WI38 (cell line): ENCODE data around the gene ICOS.

ENCODE experiments used
- H3K4me3 ChIP-seq: 2 replicates; pipeline ENCODE4 v1.5.1; 2011; ENCODE audit warnings: low read depth, mild to moderate bottlenecking, control low read depth, low read length
- TF ChIP-seq, protein P1 (sequence below): IDR thresholded peaks from 2 replicates; pipeline ENCODE4 v1.5.1; 2012; ENCODE audit warnings: low read depth, mild to moderate bottlenecking, control low read depth, low read length

The ICOS gene

DNA sequence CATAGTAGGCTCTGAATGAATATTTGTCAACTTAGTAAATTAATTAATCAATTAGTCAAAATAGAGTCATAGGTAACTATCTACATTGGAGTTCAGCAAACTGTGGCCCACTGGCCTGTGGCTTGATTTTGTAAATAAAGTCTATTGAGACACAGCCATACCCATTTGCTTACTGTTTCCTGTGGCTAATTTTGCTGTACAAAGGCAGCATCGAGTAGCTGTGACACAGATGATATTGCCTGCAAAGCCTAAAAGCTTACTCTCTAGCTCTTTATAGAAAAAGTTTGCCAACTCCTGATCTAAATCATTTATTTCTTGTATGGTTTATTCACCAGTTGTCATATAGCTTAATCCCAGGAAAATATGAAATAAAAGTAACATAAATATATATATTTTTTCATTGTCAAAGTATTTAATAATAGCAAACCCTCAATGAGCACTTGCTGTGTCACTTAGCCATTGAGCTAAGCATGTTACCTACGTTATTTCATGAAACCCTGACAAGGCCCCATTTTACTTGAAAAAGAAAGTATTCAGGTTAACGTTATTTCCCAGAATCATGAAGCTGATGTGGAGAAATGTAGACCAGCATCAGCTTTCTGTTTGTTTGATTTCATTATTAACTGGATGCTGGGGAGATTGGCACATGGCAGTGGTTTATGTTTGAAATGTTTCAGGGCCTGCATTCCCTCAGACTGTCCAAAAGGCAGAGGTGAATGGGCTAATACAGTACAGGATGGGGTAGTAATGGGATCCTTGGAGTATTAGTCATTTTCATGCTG is 69.6 kb downstream of the ICOS start:
- no peak overlapping the region for H3K4me3 ChIP-seq
- TF ChIP-seq, protein P1, sequence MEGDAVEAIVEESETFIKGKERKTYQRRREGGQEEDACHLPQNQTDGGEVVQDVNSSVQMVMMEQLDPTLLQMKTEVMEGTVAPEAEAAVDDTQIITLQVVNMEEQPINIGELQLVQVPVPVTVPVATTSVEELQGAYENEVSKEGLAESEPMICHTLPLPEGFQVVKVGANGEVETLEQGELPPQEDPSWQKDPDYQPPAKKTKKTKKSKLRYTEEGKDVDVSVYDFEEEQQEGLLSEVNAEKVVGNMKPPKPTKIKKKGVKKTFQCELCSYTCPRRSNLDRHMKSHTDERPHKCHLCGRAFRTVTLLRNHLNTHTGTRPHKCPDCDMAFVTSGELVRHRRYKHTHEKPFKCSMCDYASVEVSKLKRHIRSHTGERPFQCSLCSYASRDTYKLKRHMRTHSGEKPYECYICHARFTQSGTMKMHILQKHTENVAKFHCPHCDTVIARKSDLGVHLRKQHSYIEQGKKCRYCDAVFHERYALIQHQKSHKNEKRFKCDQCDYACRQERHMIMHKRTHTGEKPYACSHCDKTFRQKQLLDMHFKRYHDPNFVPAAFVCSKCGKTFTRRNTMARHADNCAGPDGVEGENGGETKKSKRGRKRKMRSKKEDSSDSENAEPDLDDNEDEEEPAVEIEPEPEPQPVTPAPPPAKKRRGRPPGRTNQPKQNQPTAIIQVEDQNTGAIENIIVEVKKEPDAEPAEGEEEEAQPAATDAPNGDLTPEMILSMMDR, result no peak

DNA sequence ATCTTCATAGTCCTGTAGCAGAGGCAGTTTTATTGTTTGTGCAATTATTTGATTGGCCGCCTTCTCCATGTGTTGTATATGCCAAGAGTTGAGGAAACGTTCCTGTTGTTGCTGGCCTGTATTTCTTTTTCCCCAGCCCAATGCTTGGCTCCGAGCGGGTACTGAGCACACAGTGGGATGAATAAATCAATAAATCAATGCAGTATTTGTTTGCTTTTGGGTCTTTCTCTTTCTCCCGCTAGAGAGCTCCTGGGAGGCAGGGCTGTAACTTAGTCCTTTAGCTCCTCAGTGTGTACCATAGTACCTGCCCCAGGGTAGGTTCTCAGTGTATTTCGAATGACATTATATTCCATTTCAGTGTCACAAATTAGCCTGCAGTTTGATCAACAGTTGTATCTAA is 71.8 kb downstream of the ICOS start:
- no peak overlapping the region for H3K4me3 ChIP-seq
- TF ChIP-seq, protein P1, result no peak

DNA sequence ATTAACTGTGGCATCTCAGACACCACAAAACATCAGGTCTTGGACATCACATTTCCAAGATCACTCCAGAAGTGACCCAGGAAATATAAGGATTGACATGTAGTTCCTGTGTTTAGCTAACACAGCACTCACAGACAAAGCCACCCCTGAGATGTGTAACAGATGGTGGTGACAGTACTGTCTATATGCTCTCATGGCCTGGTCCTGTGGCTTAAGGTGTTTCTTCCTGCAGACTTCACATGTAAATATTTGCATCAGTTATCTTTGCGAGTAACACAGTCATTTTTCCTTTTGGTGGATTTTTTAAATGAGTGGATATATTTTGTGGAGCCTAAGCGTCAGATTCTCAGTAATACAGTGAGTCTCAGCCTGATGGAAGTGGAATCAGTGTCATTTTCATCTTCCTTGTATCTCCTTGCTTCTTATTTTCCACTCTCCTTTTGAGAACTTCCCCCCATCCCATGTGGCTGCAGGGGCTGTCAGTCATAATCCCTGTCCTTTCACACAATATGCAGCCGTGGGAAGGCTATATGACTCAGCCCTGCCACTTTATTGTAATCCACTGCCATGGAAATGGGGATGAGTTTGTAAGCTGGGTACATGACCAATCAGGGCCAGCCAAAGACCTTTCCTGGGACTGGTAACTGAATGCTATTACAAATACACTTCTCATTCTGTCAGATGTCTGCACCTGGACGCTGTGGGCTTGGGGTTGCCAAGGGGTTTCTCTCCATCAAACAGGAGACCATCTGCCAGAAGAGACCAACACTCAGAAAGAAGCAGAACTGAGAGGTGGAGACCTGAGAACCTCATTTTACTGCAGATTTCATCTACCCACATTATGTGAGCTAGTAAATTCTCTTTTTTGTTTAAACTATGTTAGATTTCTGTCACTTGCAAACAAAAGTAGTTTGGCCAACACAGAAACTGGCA is 74.3 kb downstream of the ICOS start:
- H3K4me3 ChIP-seq, result no peak overlapping the region
- TF ChIP-seq, protein P1, result no peak
